ENCODE results near the gene PRG2. TPM values are rescaled to one million over a fixed set of nuclear protein-coding genes. Genes with fewer than 3 reads are reported as not detected.

The PRG2 gene
- total and polyA plus RNA-seq, 2 of the 4 experiments (the other 2 are of a cell fraction), result not detected

DNA sequence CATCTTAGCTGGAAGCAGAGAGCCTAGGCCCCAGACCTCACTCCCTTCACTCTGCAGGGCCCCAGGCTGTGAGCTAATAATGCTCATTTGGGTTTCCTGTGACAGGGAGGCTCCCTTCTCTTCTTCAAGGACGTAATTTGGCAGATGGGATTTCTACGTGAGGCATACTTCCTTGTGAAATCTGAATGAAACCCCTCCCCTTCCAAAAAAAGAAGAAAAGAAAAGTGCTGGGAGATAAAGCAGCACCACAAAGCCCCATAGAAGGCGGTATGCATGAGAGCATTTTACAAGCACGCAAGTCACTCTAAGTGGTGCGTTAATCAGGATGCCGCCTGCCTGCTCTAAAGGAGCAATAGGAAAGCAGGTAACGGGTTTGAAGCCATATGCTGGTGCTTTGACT, 46.6 kb downstream of the PRG2 start:
- H2BK15ac ChIP-seq (ENCODE audit: low read depth, low read length), result no peak overlapping the region
- H3K4ac ChIP-seq (ENCODE audit: low read depth, low read length), result no peak overlapping the region
- no peaks in the 10 kb centered on the region for H3K36me3 ChIP-seq (ENCODE audit: control insufficient read depth, insufficient read depth, low read length)
- TF ChIP-seq POLR2A (IDR thresholded peaks at IDR 0.05; ENCODE audit: low read depth, low read length) (no peak), FOS (IDR thresholded peaks at IDR 0.05; ENCODE audit: low read depth, low read length) (no peak), BHLHE40 (IDR thresholded peaks at IDR 0.05; ENCODE audit: low read depth, low read length) (no peak), NFE2L2 (IDR thresholded peaks at IDR 0.05; ENCODE audit: low read depth, low read length) (no peak), RAD21 (IDR thresholded peaks at IDR 0.05; ENCODE audit: low read length) (no peak), MAFK (IDR thresholded peaks at IDR 0.05; ENCODE audit: low read depth, low read length) (no peak)
- TF ChIP-seq, protein P1, sequence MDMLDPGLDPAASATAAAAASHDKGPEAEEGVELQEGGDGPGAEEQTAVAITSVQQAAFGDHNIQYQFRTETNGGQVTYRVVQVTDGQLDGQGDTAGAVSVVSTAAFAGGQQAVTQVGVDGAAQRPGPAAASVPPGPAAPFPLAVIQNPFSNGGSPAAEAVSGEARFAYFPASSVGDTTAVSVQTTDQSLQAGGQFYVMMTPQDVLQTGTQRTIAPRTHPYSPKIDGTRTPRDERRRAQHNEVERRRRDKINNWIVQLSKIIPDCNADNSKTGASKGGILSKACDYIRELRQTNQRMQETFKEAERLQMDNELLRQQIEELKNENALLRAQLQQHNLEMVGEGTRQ (IDR thresholded peaks at IDR 0.05; ENCODE audit: low read depth, low read length), result no peak
- TF ChIP-seq, protein P2, sequence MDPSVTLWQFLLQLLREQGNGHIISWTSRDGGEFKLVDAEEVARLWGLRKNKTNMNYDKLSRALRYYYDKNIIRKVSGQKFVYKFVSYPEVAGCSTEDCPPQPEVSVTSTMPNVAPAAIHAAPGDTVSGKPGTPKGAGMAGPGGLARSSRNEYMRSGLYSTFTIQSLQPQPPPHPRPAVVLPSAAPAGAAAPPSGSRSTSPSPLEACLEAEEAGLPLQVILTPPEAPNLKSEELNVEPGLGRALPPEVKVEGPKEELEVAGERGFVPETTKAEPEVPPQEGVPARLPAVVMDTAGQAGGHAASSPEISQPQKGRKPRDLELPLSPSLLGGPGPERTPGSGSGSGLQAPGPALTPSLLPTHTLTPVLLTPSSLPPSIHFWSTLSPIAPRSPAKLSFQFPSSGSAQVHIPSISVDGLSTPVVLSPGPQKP (IDR thresholded peaks at IDR 0.05; ENCODE audit: borderline replicate concordance, low read depth, low read length), result no peak
- POLR2A ChIA-PET (ENCODE audit: unreplicated experiment), result no interaction called here
- H3K56ac ChIP-seq (ENCODE audit: extremely low read depth, insufficient read depth, low read length), result no peak overlapping the region
- H3K27me3 ChIP-seq (ENCODE audit: control insufficient read depth, insufficient read depth, low read length), result peaks cover 26% of the 10 kb centered on the region
- H4K5ac ChIP-seq (ENCODE audit: low read depth, low read length), result no peak overlapping the region
- CTCF ChIA-PET, result interaction anchor here (0.7 to 1.0 kb wide), 2 partner anchors 17 to 149 kb away, joined by 3 read pairs; no protein-coding TSS in a partner anchor
- no peak overlapping the region for H2AK5ac ChIP-seq (ENCODE audit: low read depth, low read length)
- H3K14ac ChIP-seq (replicated peaks; ENCODE audit: low read depth, low read length), result no peak overlapping the region
- no peak overlapping the region for H4K8ac ChIP-seq (ENCODE audit: low read depth in 2 of 2, low read length in 2 of 2)
- no peak overlapping the region for H2BK120ac ChIP-seq (ENCODE audit: low read depth, low read length)
- H3K9me3 ChIP-seq (ENCODE audit: control insufficient read depth, insufficient read depth, low read length), result no peaks in the 10 kb centered on the region
- WGBS, 2 experiments (ENCODE audit: extremely low coverage in 2 of 2, insufficient read length in 1 of 2), result 73% methylated on average over 3 of the region's 7 CpGs; no CpG with 5 or more reads in 1 of the 2 experiments
- no peak overlapping the region for H3K4me2 ChIP-seq (ENCODE audit: low read depth, low read length)
- in situ Hi-C loops (cut with MboI; ENCODE audit: low sequenced_read_pairs) (loop anchor here (5.0 kb wide), 1 partner anchor 183 kb away; no protein-coding TSS in a partner anchor), dilution Hi-C loops (cut with HindIII; ENCODE audit: low sequenced_read_pairs, unreplicated experiment) (no loop called here), intact Hi-C loops (cut with micrococcal nuclease) (loop anchor here (2.0 to 10.0 kb wide), 3 partner anchors 113 to 1181 kb away; no protein-coding TSS in a partner anchor)
- no peak overlapping the region for H2AFZ ChIP-seq (replicated peaks; ENCODE audit: low read length, poor library complexity)
- no peak overlapping the region for H2BK5ac ChIP-seq (ENCODE audit: low read depth, low read length, poor library complexity, severe bottlenecking)
- no peak overlapping the region for H3K9ac ChIP-seq (ENCODE audit: low read depth, low read length)
- no peaks in the 10 kb centered on the region for H3K9me1 ChIP-seq (ENCODE audit: insufficient read depth, low read length)
- H3K4me1 ChIP-seq (ENCODE audit: control insufficient read depth, insufficient read depth, low read length), result no peaks in the 10 kb centered on the region; the same call in 1 of the 2 replicates
- no TSS peak for BruUV-seq (replicated peaks)
- H2AK9ac ChIP-seq (replicated peaks; ENCODE audit: low read depth, low read length, poor library complexity), result no peak overlapping the region
- H3K27ac ChIP-seq (ENCODE audit: insufficient read depth, low read length), result no peak overlapping the region
- H4K20me1 ChIP-seq (ENCODE audit: insufficient read depth, low read length), result no peaks in the 10 kb centered on the region
- no peak overlapping the region for H2BK20ac ChIP-seq (ENCODE audit: low read depth, low read length)
- H3K79me1 ChIP-seq (ENCODE audit: low read depth in 1 of 2, low read length in 2 of 2), result no peaks in the 10 kb centered on the region
- no peak overlapping the region for H3K23ac ChIP-seq (ENCODE audit: low read depth, low read length)
- ATAC-seq (ENCODE audit: low read depth) (no peak), DNase-seq (no peak)
- H3K4me3 ChIP-seq (ENCODE audit: insufficient read depth, low read depth, low read length), result no peak overlapping the region
- H3K18ac ChIP-seq (ENCODE audit: low read depth, low read length), result no peak overlapping the region
- H4K91ac ChIP-seq (ENCODE audit: insufficient read depth, low read depth, low read length), result no peak overlapping the region
